Coronary artery (tissue), 2 donors: ENCODE results near the gene NUDT8.

ENCODE experiments used
- DNase-seq: peaks from one replicate; pipeline ENCODE4 v3.0.0-alpha.2; 2017; ENCODE audit warnings: low spot score
- H3K27ac ChIP-seq, 2 donors: fragments of 200-600 bp; sonication (generic); one replicate each; pipeline ENCODE4 v1.5.1; 2016 to 2019
- H3K4me3 ChIP-seq: fragments of 200-600 bp; sonication (generic); 2 replicates; pipeline ENCODE4 v1.5.1; 2016; ENCODE audit warnings: mild to moderate bottlenecking, moderate library complexity
- TF ChIP-seq, protein P1 (sequence below): fragments of 200-600 bp; sonication (generic); IDR thresholded peaks from one replicate; pipeline ENCODE4 v1.5.1; 2019; ENCODE audit warnings: antibody characterized with exemption

The NUDT8 gene

GRCh38 chr11:67670316-67671210 is 40.8 kb upstream of the NUDT8 start:
- no peak for DNase-seq
- TF ChIP-seq, protein P1, sequence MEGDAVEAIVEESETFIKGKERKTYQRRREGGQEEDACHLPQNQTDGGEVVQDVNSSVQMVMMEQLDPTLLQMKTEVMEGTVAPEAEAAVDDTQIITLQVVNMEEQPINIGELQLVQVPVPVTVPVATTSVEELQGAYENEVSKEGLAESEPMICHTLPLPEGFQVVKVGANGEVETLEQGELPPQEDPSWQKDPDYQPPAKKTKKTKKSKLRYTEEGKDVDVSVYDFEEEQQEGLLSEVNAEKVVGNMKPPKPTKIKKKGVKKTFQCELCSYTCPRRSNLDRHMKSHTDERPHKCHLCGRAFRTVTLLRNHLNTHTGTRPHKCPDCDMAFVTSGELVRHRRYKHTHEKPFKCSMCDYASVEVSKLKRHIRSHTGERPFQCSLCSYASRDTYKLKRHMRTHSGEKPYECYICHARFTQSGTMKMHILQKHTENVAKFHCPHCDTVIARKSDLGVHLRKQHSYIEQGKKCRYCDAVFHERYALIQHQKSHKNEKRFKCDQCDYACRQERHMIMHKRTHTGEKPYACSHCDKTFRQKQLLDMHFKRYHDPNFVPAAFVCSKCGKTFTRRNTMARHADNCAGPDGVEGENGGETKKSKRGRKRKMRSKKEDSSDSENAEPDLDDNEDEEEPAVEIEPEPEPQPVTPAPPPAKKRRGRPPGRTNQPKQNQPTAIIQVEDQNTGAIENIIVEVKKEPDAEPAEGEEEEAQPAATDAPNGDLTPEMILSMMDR: no peak
- H3K4me3 ChIP-seq: no peak overlapping the region
- H3K27ac ChIP-seq: no peak overlapping the region

GRCh38 chr11:67668192-67668551 is 38.4 kb upstream of the NUDT8 start:
- DNase-seq: no peak
- Histone ChIP-seq H3K4me3 (no peak overlapping the region), H3K27ac (no peak overlapping the region)
- TF ChIP-seq, protein P1: no peak

- H3K27ac ChIP-seq: no peak overlapping the region
- no peak overlapping the region for H3K4me3 ChIP-seq
- TF ChIP-seq, protein P1: no peak
- DNase-seq: no peak
These were observed 37.9 kb upstream of the NUDT8 start for GRCh38 chr11:67667490-67668191.

GRCh38 chr11:67666676-67667489 is 37.1 kb upstream of the NUDT8 start:
- no peak for DNase-seq
- TF ChIP-seq, protein P1: no peak

DNA sequence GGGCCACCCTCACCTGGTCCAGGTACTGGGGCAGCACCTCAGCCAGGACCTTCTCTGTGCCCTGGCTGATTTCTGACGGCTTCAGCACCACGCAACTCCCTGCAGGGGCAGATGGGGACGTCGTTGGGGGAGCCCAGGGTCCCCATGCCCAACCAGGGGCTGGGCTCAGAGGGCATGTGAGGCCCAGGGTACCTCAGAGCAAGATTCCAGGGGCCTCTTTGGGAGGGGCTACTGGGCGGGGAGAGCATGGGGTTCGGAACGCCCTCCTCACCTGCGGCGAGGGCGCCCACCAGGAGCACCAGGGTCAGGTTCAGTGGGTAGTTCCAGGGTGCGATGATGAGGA is 36.5 kb upstream of the NUDT8 start:
- Histone ChIP-seq H3K27ac (no peak overlapping the region), H3K4me3 (no peak overlapping the region)
- no peak for DNase-seq
- TF ChIP-seq, protein P1: no peak

More at GRCh38 chr11:67666676-67667489, 37.1 kb upstream of the NUDT8 start:
- no peak overlapping the region for H3K4me3 ChIP-seq
- H3K27ac ChIP-seq: no peak overlapping the region

DNA sequence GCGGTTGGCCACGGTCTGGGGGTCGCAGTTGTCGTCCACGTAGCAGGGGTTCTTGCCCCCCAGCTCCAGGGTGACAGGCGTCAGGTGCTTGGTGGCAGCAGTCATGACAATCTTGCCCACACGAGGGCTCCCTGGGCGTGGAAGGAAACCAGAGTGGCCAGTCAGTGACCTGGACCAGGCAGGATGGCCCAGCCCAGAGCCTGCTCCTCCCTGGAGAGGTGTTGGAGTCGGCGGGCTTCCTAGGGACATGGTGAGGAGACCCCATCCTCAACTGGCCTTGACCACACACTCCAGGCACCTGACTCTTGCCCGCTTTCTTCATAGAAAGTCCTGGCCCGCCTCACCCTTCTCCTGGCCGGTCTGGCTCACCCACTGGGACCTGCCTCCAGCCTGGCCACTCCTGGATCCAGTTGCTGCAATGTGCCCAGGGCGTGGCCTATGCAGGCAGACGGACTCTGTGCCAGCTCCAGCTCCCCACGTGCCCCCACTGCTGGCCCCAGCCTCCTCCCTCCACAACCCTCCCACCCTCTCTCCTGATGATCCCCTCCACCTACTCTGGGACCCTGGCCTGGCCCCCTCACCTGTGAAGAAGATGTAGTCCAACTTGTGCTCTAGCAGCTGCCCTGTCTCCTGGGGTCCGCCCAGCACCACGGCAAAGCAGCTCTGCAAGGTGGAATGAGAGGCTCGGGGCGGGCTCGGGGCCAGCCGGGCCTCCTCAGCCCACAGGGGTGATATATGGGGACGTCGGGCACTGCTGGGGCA is 36.0 kb upstream of the NUDT8 start:
- Histone ChIP-seq H3K4me3 (no peak overlapping the region), H3K27ac (no peak overlapping the region)
- TF ChIP-seq, protein P1: no peak
- DNase-seq: no peak
